T-helper 22 cell (primary cell): ENCODE results near the gene ACOX1.

Experiments
- DNase-seq: peaks from one replicate; pipeline ENCODE4 v3.0.0-alpha.2; 2020; ENCODE audit warnings: low read depth

ACOX1 gene

DNA sequence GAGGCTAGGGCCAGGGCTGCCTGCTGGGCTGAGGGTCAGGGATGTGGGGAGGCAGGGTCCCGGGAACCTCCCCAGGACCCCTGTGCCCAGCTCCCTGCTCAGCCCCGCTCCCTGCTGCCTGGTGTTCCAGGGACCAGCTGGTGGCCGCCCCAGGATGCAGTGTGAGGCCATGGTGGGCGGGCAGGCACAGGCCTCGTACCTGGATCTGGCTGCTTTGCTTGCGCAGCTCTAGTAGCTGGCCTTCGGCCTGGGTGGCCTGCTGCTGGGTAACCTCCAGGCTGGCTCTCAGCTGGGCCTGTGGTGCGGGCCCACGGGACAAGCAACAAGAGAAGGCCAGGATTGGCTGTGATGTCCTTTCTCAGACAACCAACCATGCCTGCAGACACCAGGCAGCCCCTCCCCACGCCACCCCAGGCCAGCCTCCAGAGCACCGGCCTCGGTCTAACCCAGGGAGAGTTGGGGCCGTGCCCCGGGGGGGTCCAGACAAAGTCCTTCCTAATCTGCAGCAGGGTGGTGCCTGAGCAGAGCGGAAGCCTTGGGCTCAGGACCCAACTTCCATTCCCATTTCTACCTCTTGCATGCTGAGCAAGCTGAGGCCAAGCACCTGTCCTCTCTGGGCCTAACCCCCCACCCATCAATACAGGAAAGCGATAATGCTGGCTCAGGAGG is 86.3 kb downstream of the ACOX1 start:
- DNase-seq = no peak

GRCh38 chr17:75891605-75892555 is 87.1 kb downstream of the ACOX1 start:
- no peak for DNase-seq
